SK-N-SH (cell line): ENCODE measurements around the gene ZAP70. TPM values are rescaled to one million over a fixed set of nuclear protein-coding genes. Genes with fewer than 3 reads are reported as not detected.

Experiments
- CTCF ChIA-PET: fragments of 300-600, 350-600 bp; formaldehyde crosslinking; extraction: SDS; loops from one replicate; lab custom pipeline; 2021; lab: Yijun Ruan, JAX
- POLR2A ChIA-PET: fragments of 350-600 bp; sonication (Branson Sonifier 250); formaldehyde crosslinking; extraction: SDS; loops from one replicate; lab custom pipeline; 2020; ENCODE audit warnings: antibody characterized with exemption, inconsistent platforms; lab: Yijun Ruan, JAX
- DNase-seq: peaks from one replicate; pipeline ENCODE4 v3.0.0; 2012
- H2AFZ ChIP-seq: fragments of 200-600 bp; sonication (generic); 2 replicates; pipeline ENCODE4 v1.8.1; 2016; ENCODE audit warnings: antibody characterized with exemption, mild to moderate bottlenecking, low read depth
- H3F3A ChIP-seq: fragments of 200-600 bp; sonication (generic); replicated peaks from 2 replicates; pipeline ENCODE3; 2016; ENCODE audit warnings: antibody characterized with exemption, mild to moderate bottlenecking; ENCODE audit not compliant: insufficient read depth
- H3K27ac ChIP-seq, 2 experiments: fragments of 200-500 bp in 1 of 2; fragments of 200-600 bp in 1 of 2; sonication (Bioruptor generic) in 1 of 2; sonication (generic), shearing (Covaris generic) in 1 of 2; 2 replicates each; pipeline versions ENCODE4 v1.5.1 to v1.6.1; 2014 to 2016; ENCODE audit warnings: low read depth in 2 of 2, inconsistent platforms in 1 of 2, low read length in 1 of 2, mild to moderate bottlenecking in 1 of 2, mixed read lengths in 1 of 2
- H3K27me3 ChIP-seq: fragments of 200-600 bp; sonication (generic), shearing (Covaris generic); 2 replicates; pipeline ENCODE4 v1.6.1; 2016; ENCODE audit warnings: mixed run types; ENCODE audit not compliant: insufficient read depth
- H3K36me3 ChIP-seq, 2 experiments: fragments of 200-500 bp in 1 of 2; fragments of 200-600 bp in 1 of 2; sonication (Bioruptor generic) in 1 of 2; sonication (generic) in 1 of 2; replicated peaks in 1 of 2; 2 replicates each; pipeline versions ENCODE3 to v1.5.1; 2014 to 2016; ENCODE audit warnings: low read length in 1 of 2, mild to moderate bottlenecking in 1 of 2; ENCODE audit not compliant: insufficient read depth in 2 of 2, control insufficient read depth in 1 of 2
- H3K4me1 ChIP-seq, 2 experiments: fragments of 200-500 bp in 1 of 2; fragments of 200-600 bp in 1 of 2; sonication (Bioruptor generic) in 1 of 2; sonication (generic), shearing (Covaris generic) in 1 of 2; 2 replicates each; pipeline versions ENCODE4 v1.5.1 to v1.6.1; 2014 to 2016; ENCODE audit warnings: low read depth in 1 of 2, low read length in 1 of 2, mixed run types in 1 of 2; ENCODE audit not compliant: insufficient read depth in 2 of 2, control insufficient read depth in 1 of 2
- H3K4me2 ChIP-seq: fragments of 200-600 bp; sonication (generic), shearing (Covaris generic); 2 replicates; pipeline ENCODE4 v1.6.1; 2017; ENCODE audit warnings: mixed run types
- H3K4me3 ChIP-seq, 2 experiments: fragments of 200-500 bp in 1 of 2; fragments of 200-600 bp in 1 of 2; sonication (Bioruptor generic) in 1 of 2; sonication (generic), shearing (Covaris generic) in 1 of 2; 2 replicates each; pipeline versions ENCODE4 v1.5.1 to v1.8.1; 2014 to 2016; ENCODE audit warnings: low read depth in 2 of 2, inconsistent platforms in 1 of 2, low read length in 1 of 2, mild to moderate bottlenecking in 1 of 2, mixed read lengths in 1 of 2, moderate library complexity in 1 of 2
- H3K79me2 ChIP-seq: fragments of 200-600 bp; sonication (generic); 2 replicates; pipeline ENCODE4 v1.8.1; 2017; ENCODE audit warnings: mild to moderate bottlenecking; ENCODE audit not compliant: insufficient read depth
- H3K9ac ChIP-seq: fragments of 200-600 bp; sonication (generic); 2 replicates; pipeline ENCODE4 v1.6.1; 2017; ENCODE audit warnings: mixed run types
- H3K9me2 ChIP-seq: fragments of 200-600 bp; sonication (generic); 2 replicates; pipeline ENCODE4 v1.6.1; 2017; ENCODE audit warnings: mixed run types
- H3K9me3 ChIP-seq: fragments of 200-600 bp; sonication (generic); 2 replicates; pipeline ENCODE4 v1.6.1; 2017; ENCODE audit warnings: mixed run types, mild to moderate bottlenecking, moderate library complexity
- H4K20me1 ChIP-seq: fragments of 200-600 bp; sonication (generic); 2 replicates; pipeline ENCODE4 v1.6.1; 2017; ENCODE audit warnings: mild to moderate bottlenecking, mixed run types; ENCODE audit not compliant: insufficient read depth
- ELF1 ChIP-seq: IDR thresholded peaks from 2 replicates; pipeline ENCODE4 v1.4.0; 2012
- EP300 ChIP-seq, 2 experiments: IDR thresholded peaks; 2 replicates each; pipeline versions ENCODE4 v1.4.0 to v1.6.1; 2012; ENCODE audit warnings: borderline replicate concordance in 1 of 2, low read depth in 1 of 2, low read length in 1 of 2
- GABPA ChIP-seq: IDR thresholded peaks from 2 replicates; pipeline ENCODE4 v1.4.0; 2012; ENCODE audit warnings: low read depth, mild to moderate bottlenecking
- GATA2 ChIP-seq: sonication (generic); formaldehyde crosslinking; IDR thresholded peaks from 2 replicates; pipeline ENCODE4 v1.5.0; 2020; ENCODE audit warnings: mild to moderate bottlenecking, missing genetic modification reagents
- JUND ChIP-seq: IDR thresholded peaks from 2 replicates; pipeline ENCODE4 v1.4.0; 2012
- MEF2A ChIP-seq: IDR thresholded peaks from 2 replicates; pipeline ENCODE4 v1.4.0; 2012; ENCODE audit warnings: low read depth, borderline replicate concordance
- RAD21 ChIP-seq: IDR thresholded peaks from 2 replicates; pipeline ENCODE4 v1.6.1; 2012; ENCODE audit warnings: mild to moderate bottlenecking, low read length
- RFX5 ChIP-seq: IDR thresholded peaks from 2 replicates; pipeline ENCODE4 v1.6.1; 2012; ENCODE audit warnings: mild to moderate bottlenecking, improper control_type of control experiment, low read length
- SMC3 ChIP-seq: IDR thresholded peaks from 2 replicates; pipeline ENCODE4 v1.6.1; 2012; ENCODE audit warnings: low read depth, low read length, improper control_type of control experiment
- TAF1 ChIP-seq: IDR thresholded peaks from 2 replicates; pipeline ENCODE4 v1.6.1; 2012; ENCODE audit warnings: low read depth, mild to moderate bottlenecking, low read length, moderate library complexity, borderline replicate concordance
- WGBS: methylation state at CpG from one replicate; pipeline ENCODE4 v1.1.6; 2017; ENCODE audit warnings: low lambda C conversion rate; 5-methylcytosine and 5-hydroxymethylcytosine counted together
- polyA plus RNA-seq, 3 experiments: library from polyadenylated mRNA; depleted of rRNA; stranded (reverse); fragments of >200 nt; gene quantifications; 2 replicates each; pipeline ENCODE4 v1.2.3, GENCODE V29; 2012
- TF ChIP-seq, protein P1 (sequence below): IDR thresholded peaks from 2 replicates; pipeline ENCODE4 v1.4.0; 2012; ENCODE audit warnings: low read depth
- TF ChIP-seq, protein P2 (sequence below): fragments of 200-600 bp; sonication (generic); IDR thresholded peaks from 2 replicates; pipeline ENCODE4 v1.6.1; 2017; ENCODE audit warnings: antibody characterized with exemption, mild to moderate bottlenecking, moderate library complexity
- TF ChIP-seq, protein P3 (sequence below): fragments of 150-350 bp; IDR thresholded peaks from 2 replicates; pipeline ENCODE4 v1.6.1; 2017; ENCODE audit warnings: antibody characterized with exemption, low read length, low read depth, borderline replicate concordance
- TF ChIP-seq, protein P4 (sequence below): IDR thresholded peaks from 2 replicates; pipeline ENCODE4 v1.6.1; 2012; ENCODE audit warnings: mild to moderate bottlenecking, low read depth, low read length, moderate library complexity
- TF ChIP-seq, protein P5 (sequence below): IDR thresholded peaks from 2 replicates; pipeline ENCODE4 v1.4.0; 2012; ENCODE audit warnings: low read depth, borderline replicate concordance

Gene ZAP70
- polyA plus RNA-seq, 1 of the 3 experiments (the other 2 are of a cell fraction) = 0.05 TPM

DNA sequence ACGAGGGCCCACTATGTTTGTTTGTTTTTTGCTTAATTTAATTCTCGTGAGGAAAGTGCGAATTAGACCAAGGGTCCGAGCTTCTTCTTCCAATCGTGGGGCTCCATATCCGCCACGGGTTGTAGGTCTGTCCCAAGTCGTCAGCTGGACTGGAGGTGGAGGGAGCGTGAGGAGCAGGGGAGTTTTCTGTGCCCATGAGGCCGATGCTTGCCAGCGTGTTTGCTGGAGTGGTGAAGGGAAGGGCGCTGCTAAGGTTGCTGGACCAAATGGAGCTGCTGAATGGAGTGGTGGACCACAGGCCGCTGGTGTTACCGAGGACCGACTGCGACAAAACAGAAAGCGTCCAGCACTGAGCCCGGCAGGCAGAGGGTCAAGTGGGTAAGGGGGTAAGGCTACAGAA lies 43.7 kb downstream of the ZAP70 start:
- TF ChIP-seq MEF2A = no peak
- no peak for TF ChIP-seq JUND
- TF ChIP-seq, protein P1, sequence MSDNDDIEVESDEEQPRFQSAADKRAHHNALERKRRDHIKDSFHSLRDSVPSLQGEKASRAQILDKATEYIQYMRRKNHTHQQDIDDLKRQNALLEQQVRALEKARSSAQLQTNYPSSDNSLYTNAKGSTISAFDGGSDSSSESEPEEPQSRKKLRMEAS = no peak
- TF ChIP-seq RFX5 = no peak
- no peak for TF ChIP-seq GABPA
- TF ChIP-seq, protein P2, sequence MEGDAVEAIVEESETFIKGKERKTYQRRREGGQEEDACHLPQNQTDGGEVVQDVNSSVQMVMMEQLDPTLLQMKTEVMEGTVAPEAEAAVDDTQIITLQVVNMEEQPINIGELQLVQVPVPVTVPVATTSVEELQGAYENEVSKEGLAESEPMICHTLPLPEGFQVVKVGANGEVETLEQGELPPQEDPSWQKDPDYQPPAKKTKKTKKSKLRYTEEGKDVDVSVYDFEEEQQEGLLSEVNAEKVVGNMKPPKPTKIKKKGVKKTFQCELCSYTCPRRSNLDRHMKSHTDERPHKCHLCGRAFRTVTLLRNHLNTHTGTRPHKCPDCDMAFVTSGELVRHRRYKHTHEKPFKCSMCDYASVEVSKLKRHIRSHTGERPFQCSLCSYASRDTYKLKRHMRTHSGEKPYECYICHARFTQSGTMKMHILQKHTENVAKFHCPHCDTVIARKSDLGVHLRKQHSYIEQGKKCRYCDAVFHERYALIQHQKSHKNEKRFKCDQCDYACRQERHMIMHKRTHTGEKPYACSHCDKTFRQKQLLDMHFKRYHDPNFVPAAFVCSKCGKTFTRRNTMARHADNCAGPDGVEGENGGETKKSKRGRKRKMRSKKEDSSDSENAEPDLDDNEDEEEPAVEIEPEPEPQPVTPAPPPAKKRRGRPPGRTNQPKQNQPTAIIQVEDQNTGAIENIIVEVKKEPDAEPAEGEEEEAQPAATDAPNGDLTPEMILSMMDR = no peak
- no peak for TF ChIP-seq RAD21
- TF ChIP-seq, all 33 proteins: peak for 0
- no peak overlapping the region for H3K9ac ChIP-seq
- H3K79me2 ChIP-seq = no peaks in the 10 kb centered on the region
- no peak overlapping the region for H3K4me3 ChIP-seq
- H3F3A ChIP-seq = no peaks in the 10 kb centered on the region
- ChIA-PET CTCF (interaction anchor here (2.1 to 2.3 kb wide), 2 partner anchors 14 to 48 kb away, joined by 7 to 8 read pairs; no protein-coding TSS in a partner anchor), POLR2A (no interaction called here)
- H3K9me3 ChIP-seq = no peaks in the 10 kb centered on the region
- no peak for DNase-seq
- H3K9me2 ChIP-seq = no peaks in the 10 kb centered on the region
- no peak overlapping the region for H3K4me2 ChIP-seq
- H3K27ac ChIP-seq = no peak overlapping the region
- no peak overlapping the region for H2AFZ ChIP-seq
- no peaks in the 10 kb centered on the region for H3K4me1 ChIP-seq
- no peaks in the 10 kb centered on the region for H3K27me3 ChIP-seq
- no peaks in the 10 kb centered on the region for H4K20me1 ChIP-seq
- 93% methylated on average over 18 of the region's 18 CpGs for WGBS
- H3K36me3 ChIP-seq = peaks cover 18 to 54% of the 10 kb centered on the region in 2 experiments

DNA sequence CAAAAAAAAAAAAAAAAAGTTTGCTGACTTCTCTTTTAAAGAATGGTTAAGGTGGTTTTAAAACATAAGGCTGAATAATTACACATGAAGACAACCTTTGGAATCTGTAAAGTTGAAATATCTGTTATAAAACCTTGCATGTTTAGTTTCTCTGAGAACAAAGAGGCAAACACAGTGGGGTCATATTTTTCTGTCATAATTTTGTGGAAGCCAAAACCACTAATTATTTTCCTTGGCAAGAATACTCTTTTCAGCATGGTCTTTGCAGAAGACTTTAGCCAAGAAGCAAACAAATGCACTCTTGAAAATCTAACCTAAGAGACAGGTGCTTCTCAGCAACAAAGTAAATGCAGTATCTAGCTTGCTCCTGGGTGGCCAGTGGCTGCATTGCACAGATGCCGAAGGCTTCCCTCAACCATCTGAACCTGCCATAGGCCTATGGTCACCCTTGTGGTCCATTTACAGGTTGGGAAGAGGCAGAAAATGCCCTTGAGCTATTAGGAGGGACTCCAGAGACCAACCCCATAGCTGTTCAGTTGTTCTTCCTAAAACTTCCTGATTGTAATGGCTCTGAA lies 44.8 kb downstream of the ZAP70 start:
- H2AFZ ChIP-seq = no peak overlapping the region
- CTCF ChIA-PET = interaction anchor here (2.1 to 2.3 kb wide), 2 partner anchors 15 to 49 kb away, joined by 7 to 8 read pairs; no protein-coding TSS in a partner anchor
- POLR2A ChIA-PET = no interaction called here
- H4K20me1 ChIP-seq = no peaks in the 10 kb centered on the region
- no peaks in the 10 kb centered on the region for H3K79me2 ChIP-seq
- no peaks in the 10 kb centered on the region for H3K4me1 ChIP-seq
- H3K36me3 ChIP-seq = peaks cover 12 to 57% of the 10 kb centered on the region in 2 experiments
- H3K9ac ChIP-seq = no peak overlapping the region
- WGBS = 80% methylated on average over 1 of the region's 1 CpG
- DNase-seq = no peak
- H3K4me3 ChIP-seq = no peak overlapping the region
- H3F3A ChIP-seq = no peaks in the 10 kb centered on the region
- no peak overlapping the region for H3K4me2 ChIP-seq
- H3K9me2 ChIP-seq = no peaks in the 10 kb centered on the region
- H3K9me3 ChIP-seq = no peaks in the 10 kb centered on the region
- H3K27ac ChIP-seq = no peak overlapping the region
- no peaks in the 10 kb centered on the region for H3K27me3 ChIP-seq
- TF ChIP-seq, protein P3, sequence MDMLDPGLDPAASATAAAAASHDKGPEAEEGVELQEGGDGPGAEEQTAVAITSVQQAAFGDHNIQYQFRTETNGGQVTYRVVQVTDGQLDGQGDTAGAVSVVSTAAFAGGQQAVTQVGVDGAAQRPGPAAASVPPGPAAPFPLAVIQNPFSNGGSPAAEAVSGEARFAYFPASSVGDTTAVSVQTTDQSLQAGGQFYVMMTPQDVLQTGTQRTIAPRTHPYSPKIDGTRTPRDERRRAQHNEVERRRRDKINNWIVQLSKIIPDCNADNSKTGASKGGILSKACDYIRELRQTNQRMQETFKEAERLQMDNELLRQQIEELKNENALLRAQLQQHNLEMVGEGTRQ = no peak
- TF ChIP-seq EP300 (IDR thresholded peaks at IDR 0.05; ENCODE audit: borderline replicate concordance in 1 of 2, low read depth in 1 of 2, low read length in 1 of 2) (no peak), ELF1 (no peak), GATA2 (CRISPR knock-in tag) (no peak), SMC3 (no peak), TAF1 (no peak), RFX5 (no peak), RAD21 (no peak)
- TF ChIP-seq, protein P4, sequence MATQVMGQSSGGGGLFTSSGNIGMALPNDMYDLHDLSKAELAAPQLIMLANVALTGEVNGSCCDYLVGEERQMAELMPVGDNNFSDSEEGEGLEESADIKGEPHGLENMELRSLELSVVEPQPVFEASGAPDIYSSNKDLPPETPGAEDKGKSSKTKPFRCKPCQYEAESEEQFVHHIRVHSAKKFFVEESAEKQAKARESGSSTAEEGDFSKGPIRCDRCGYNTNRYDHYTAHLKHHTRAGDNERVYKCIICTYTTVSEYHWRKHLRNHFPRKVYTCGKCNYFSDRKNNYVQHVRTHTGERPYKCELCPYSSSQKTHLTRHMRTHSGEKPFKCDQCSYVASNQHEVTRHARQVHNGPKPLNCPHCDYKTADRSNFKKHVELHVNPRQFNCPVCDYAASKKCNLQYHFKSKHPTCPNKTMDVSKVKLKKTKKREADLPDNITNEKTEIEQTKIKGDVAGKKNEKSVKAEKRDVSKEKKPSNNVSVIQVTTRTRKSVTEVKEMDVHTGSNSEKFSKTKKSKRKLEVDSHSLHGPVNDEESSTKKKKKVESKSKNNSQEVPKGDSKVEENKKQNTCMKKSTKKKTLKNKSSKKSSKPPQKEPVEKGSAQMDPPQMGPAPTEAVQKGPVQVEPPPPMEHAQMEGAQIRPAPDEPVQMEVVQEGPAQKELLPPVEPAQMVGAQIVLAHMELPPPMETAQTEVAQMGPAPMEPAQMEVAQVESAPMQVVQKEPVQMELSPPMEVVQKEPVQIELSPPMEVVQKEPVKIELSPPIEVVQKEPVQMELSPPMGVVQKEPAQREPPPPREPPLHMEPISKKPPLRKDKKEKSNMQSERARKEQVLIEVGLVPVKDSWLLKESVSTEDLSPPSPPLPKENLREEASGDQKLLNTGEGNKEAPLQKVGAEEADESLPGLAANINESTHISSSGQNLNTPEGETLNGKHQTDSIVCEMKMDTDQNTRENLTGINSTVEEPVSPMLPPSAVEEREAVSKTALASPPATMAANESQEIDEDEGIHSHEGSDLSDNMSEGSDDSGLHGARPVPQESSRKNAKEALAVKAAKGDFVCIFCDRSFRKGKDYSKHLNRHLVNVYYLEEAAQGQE = no peak
- TF ChIP-seq, protein P2 = no peak
- TF ChIP-seq, protein P5, sequence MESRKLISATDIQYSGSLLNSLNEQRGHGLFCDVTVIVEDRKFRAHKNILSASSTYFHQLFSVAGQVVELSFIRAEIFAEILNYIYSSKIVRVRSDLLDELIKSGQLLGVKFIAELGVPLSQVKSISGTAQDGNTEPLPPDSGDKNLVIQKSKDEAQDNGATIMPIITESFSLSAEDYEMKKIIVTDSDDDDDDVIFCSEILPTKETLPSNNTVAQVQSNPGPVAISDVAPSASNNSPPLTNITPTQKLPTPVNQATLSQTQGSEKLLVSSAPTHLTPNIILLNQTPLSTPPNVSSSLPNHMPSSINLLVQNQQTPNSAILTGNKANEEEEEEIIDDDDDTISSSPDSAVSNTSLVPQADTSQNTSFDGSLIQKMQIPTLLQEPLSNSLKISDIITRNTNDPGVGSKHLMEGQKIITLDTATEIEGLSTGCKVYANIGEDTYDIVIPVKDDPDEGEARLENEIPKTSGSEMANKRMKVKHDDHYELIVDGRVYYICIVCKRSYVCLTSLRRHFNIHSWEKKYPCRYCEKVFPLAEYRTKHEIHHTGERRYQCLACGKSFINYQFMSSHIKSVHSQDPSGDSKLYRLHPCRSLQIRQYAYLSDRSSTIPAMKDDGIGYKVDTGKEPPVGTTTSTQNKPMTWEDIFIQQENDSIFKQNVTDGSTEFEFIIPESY = no peak
